ENCODE results near the gene INPP5J.
"Not testable (repeated sequence)": the region's sequence is repeated elsewhere in the genome, so short reads cannot be mapped to it uniquely, and the experiment has no call there.

Gene INPP5J

GRCh38 chr22:31122532-31123291 lies at the start of gene INPP5J:
Gene INPP5J (plus strand): TSS chr22:31122966. CDS start chr22:31123015, 49 bp downstream.
- no peak for DNase-seq

GRCh38 chr22:31073125-31073524 lies 49.6 kb upstream of the INPP5J start:
- DNase-seq: not testable (repeated sequence)

GRCh38 chr22:31073545-31074145 lies 49.1 kb upstream of the INPP5J start:
- not testable (repeated sequence) for DNase-seq

GRCh38 chr22:31075961-31076360 lies 46.8 kb upstream of the INPP5J start:
- DNase-seq: no peak

GRCh38 chr22:31077681-31078080 lies 45.1 kb upstream of the INPP5J start:
- DNase-seq: no peak

GRCh38 chr22:31078389-31078788 lies 44.4 kb upstream of the INPP5J start:
- not testable (repeated sequence) for DNase-seq

- DNase-seq: no peak
Measured at GRCh38 chr22:31079095-31079642, 43.6 kb upstream of the INPP5J start.

GRCh38 chr22:31080164-31080847 lies 42.5 kb upstream of the INPP5J start:
- DNase-seq: no peak

GRCh38 chr22:31080848-31081649 lies 41.7 kb upstream of the INPP5J start, which contains the start of gene SMTN:
Gene SMTN (plus strand): TSS chr22:31081318. CDS start chr22:31083259, 1,941 bp downstream.
- peak; percentile 72 for DNase-seq

GRCh38 chr22:31081963-31082605 lies 40.7 kb upstream of the INPP5J start:
- no peak for DNase-seq

GRCh38 chr22:31082606-31083376 lies 40.0 kb upstream of the INPP5J start:
- DNase-seq: no peak

- no peak for DNase-seq
Measured at GRCh38 chr22:31083377-31083768, 39.4 kb upstream of the INPP5J start.

GRCh38 chr22:31083923-31084810 lies 38.6 kb upstream of the INPP5J start:
- DNase-seq: no peak

GRCh38 chr22:31084811-31085492 lies 37.8 kb upstream of the INPP5J start:
- DNase-seq: no peak

GRCh38 chr22:31085493-31085824 lies 37.3 kb upstream of the INPP5J start:
- no peak for DNase-seq

GRCh38 chr22:31085928-31086327 lies 36.8 kb upstream of the INPP5J start:
- DNase-seq: no peak

GRCh38 chr22:31086703-31087330 lies 35.9 kb upstream of the INPP5J start:
- no peak for DNase-seq

- no peak for DNase-seq
Measured at GRCh38 chr22:31087744-31088215, 35.0 kb upstream of the INPP5J start.
